Left ventricle myocardium inferior (tissue), 1 donor: Measurements from ENCODE around the gene NBAS. TPM values are rescaled to one million over a fixed set of nuclear protein-coding genes. Genes with fewer than 3 reads are reported as not detected.

Source experiments
- DNase-seq: peaks from one replicate; pipeline ENCODE4 v3.0.0-alpha.2; 2020
- H3K27ac ChIP-seq: fragments of 200-600 bp; replicated peaks from 2 replicates; pipeline ENCODE4 v1.8.0; 2021
- H3K27me3 ChIP-seq: fragments of 200-600 bp; 2 replicates; pipeline ENCODE4 v1.8.0; 2021; ENCODE audit warnings: low read depth
- H3K36me3 ChIP-seq: fragments of 200-600 bp; 2 replicates; pipeline ENCODE4 v1.8.0; 2021
- H3K4me1 ChIP-seq: fragments of 200-600 bp; 2 replicates; pipeline ENCODE4 v1.8.0; 2021
- H3K4me3 ChIP-seq: fragments of 200-600 bp; 2 replicates; pipeline ENCODE4 v1.8.0; 2021; ENCODE audit warnings: mild to moderate bottlenecking, moderate library complexity
- H3K9me3 ChIP-seq: fragments of 200-600 bp; replicated peaks from 2 replicates; pipeline ENCODE4 v1.8.0; 2021
- intact Hi-C: fragments of 100-400 bp; cut with micrococcal nuclease; formaldehyde crosslinking; loops from one replicate; pipeline ENCODE4 v1.11.0; 2022
- total RNA-seq: library from RNA; stranded (reverse); fragmentation: NEBNext Ultra II Directional; extraction: Animal tissue kit (Norgen Biotek cat#: 25700); gene quantifications from one replicate; pipeline ENCODE4 v1.2.1, GENCODE V29; 2021
- TF ChIP-seq, protein P1 (sequence below): fragments of 200-600 bp; IDR thresholded peaks from 2 replicates; pipeline ENCODE4 v1.8.0; 2021; ENCODE audit warnings: antibody characterized with exemption, mild to moderate bottlenecking, borderline replicate concordance
- donor health status: DM: no; HTN: yes; CAD: no; lungs with severe emphysema.

NBAS gene
- total RNA-seq, 1 donor from 2014 or later = 50.6 TPM

DNA sequence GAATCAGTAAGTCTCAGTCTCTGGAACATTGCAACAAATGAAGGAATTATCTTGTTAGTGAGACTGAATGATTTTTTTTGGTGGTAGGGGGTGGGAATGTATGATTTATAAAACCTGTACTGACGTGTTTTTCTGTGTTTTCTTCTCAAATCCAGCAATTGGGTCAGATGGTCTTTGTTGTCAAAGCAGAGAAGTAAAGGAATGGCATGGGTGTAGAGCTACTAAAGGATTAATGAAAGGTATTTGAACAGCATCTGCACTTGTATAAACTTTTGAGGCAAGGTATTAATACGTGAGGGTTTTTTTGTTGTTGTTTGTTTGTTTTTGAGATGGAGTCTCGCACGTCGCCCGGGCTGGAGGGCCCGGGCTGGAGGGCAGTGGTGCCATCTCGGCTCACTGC lies 41.3 kb upstream of the NBAS start:
- intact Hi-C loops = no loop called here
- H3K9me3 ChIP-seq = no peaks in the 10 kb centered on the region
- H3K36me3 ChIP-seq = peaks cover 100% of the 10 kb centered on the region
- H3K4me1 ChIP-seq = no peaks in the 10 kb centered on the region
- H3K4me3 ChIP-seq = no peak overlapping the region
- TF ChIP-seq, protein P1, sequence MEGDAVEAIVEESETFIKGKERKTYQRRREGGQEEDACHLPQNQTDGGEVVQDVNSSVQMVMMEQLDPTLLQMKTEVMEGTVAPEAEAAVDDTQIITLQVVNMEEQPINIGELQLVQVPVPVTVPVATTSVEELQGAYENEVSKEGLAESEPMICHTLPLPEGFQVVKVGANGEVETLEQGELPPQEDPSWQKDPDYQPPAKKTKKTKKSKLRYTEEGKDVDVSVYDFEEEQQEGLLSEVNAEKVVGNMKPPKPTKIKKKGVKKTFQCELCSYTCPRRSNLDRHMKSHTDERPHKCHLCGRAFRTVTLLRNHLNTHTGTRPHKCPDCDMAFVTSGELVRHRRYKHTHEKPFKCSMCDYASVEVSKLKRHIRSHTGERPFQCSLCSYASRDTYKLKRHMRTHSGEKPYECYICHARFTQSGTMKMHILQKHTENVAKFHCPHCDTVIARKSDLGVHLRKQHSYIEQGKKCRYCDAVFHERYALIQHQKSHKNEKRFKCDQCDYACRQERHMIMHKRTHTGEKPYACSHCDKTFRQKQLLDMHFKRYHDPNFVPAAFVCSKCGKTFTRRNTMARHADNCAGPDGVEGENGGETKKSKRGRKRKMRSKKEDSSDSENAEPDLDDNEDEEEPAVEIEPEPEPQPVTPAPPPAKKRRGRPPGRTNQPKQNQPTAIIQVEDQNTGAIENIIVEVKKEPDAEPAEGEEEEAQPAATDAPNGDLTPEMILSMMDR = no peak
- H3K27ac ChIP-seq = no peak overlapping the region
- no peaks in the 10 kb centered on the region for H3K27me3 ChIP-seq
- DNase-seq = no peak

DNA sequence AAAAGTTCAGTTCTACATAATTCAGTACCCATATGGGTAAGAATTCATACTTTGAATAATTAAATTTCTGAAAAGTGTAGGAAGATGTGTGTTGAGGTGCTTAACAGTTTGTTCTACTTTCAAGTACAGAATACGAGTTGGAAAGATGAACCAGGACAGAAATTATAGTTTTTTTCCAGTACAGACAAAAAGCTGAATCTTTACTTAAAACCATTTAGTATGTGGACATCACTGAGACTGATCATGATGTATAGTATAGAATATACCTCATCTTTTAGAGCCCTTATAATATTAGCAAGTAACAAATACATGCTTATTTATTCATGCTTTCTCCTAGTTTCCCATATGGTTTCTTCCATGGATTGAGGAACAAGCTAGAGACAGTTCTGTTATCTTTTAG lies 40.5 kb upstream of the NBAS start:
- TF ChIP-seq, protein P1 = no peak
- DNase-seq = no peak
- no peaks in the 10 kb centered on the region for H3K27me3 ChIP-seq
- intact Hi-C loops = no loop called here
- H3K4me3 ChIP-seq = no peak overlapping the region
- no peaks in the 10 kb centered on the region for H3K9me3 ChIP-seq
- H3K36me3 ChIP-seq = peaks cover 100% of the 10 kb centered on the region
- no peak overlapping the region for H3K27ac ChIP-seq
- no peaks in the 10 kb centered on the region for H3K4me1 ChIP-seq

DNA sequence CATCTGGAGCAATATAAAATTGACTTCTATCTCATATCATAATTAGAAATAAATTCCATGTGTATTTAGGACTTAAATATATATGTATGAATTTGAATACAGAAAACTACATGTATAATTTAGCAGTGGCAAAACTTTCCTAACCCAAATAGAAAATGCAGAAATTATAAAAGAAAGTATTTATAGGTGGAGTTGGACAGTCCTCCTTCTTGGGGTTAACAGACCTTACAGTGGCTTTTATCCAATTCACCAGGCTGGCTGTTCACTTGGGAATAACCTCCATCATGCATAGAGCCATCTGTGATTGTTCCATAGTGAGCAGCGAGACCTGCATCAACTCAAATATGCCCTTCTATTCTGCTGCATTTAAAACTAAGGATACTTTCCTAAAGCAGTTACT lies 38.9 kb upstream of the NBAS start:
- Histone ChIP-seq H3K36me3 (peaks cover 100% of the 10 kb centered on the region), H3K27ac (no peak overlapping the region), H3K27me3 (no peaks in the 10 kb centered on the region), H3K4me1 (peaks cover 1% of the 10 kb centered on the region), H3K4me3 (no peak overlapping the region), H3K9me3 (no peaks in the 10 kb centered on the region)
- intact Hi-C loops = no loop called here
- TF ChIP-seq, protein P1 = no peak
- no peak for DNase-seq

DNA sequence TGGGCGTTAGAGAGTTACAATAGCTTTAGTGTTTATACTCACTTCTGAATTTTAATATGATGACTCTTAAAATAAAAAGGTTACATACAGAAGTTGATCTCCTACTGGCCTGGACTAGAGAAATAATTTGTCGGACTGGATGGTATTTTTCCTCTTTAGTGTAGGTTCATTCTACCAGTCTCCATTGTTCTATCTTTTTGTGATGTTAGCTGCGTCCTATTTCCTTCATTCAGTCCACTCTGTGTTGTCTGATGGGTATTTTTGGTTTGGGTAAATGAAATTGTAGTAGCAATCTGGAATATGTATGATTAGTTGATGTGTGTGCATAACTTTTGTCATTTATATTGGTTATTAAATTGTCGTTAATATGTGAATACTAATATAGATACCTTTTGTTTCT lies 35.8 kb upstream of the NBAS start:
- TF ChIP-seq, protein P1 = no peak
- peaks cover 69% of the 10 kb centered on the region for H3K36me3 ChIP-seq
- H3K9me3 ChIP-seq = no peaks in the 10 kb centered on the region
- intact Hi-C loops = no loop called here
- H3K27me3 ChIP-seq = no peaks in the 10 kb centered on the region
- peaks cover 31% of the 10 kb centered on the region for H3K4me1 ChIP-seq
- no peak for DNase-seq
- no peak overlapping the region for H3K4me3 ChIP-seq
- H3K27ac ChIP-seq = no peak overlapping the region

DNA sequence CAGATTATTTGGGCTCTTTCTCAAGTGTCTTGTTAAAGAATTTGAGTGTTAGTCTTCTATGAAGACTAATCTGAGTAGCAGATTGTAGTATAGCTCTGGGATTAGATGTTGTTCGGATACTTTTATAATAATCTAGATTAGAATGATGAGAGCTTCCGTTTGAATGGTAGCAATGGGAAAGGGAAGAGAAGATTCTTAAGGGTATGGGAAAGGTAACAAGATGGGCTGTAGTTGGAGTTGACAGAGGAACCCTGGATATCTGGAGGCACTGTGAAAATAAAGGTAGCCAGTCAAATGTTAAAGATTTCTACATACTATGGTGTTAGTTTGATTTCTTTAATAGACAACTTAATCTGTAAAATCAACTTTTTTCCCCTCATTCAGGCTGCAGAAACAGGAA lies 35.2 kb upstream of the NBAS start:
- Histone ChIP-seq H3K4me1 (peaks cover 36% of the 10 kb centered on the region), H3K27ac (no peak overlapping the region), H3K36me3 (peaks cover 63% of the 10 kb centered on the region), H3K4me3 (no peak overlapping the region), H3K9me3 (no peaks in the 10 kb centered on the region), H3K27me3 (no peaks in the 10 kb centered on the region)
- TF ChIP-seq, protein P1 = no peak
- intact Hi-C loops = no loop called here
- no peak for DNase-seq

DNA sequence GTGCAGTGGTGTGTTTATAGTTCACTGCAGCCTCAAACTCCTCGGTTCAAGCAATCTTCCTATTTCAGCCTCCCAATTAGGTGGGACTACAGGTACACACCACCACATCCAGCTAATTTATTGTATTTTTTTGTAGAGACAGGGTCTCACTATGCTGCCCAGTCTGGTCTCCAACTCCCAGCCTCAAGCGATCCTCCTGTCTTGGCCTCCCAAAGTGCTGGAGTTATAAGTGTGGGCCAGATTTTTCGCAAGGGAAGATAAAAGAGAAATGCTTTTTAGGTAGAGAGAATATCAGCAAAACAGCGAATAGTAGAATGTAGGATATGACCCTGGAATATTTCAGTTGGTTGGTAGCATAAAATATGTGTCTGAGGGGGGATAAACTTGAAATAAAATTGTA lies 34.8 kb upstream of the NBAS start:
- Histone ChIP-seq H3K4me3 (no peak overlapping the region), H3K27me3 (no peaks in the 10 kb centered on the region), H3K4me1 (peaks cover 40% of the 10 kb centered on the region), H3K36me3 (peaks cover 59% of the 10 kb centered on the region), H3K27ac (no peak overlapping the region), H3K9me3 (no peaks in the 10 kb centered on the region)
- DNase-seq = no peak
- TF ChIP-seq, protein P1 = no peak
- intact Hi-C loops = no loop called here
